Progenitor cell of endocrine pancreas (in vitro differentiated cells): ENCODE data around the gene TCP11. TPM values are rescaled to one million over a fixed set of nuclear protein-coding genes. Genes with fewer than 3 reads are reported as not detected.

Source experiments
- DNase-seq: peaks from one replicate; pipeline ENCODE4 v3.0.0; 2021; ENCODE audit warnings: low spot score; ENCODE audit not compliant: unreplicated experiment
- H3K27ac Mint-ChIP-seq: 2 replicates; pipeline ENCODE4 v1.8.0; 2021; ENCODE audit warnings: mild to moderate bottlenecking, moderate library complexity, mixed read lengths
- H3K27me3 Mint-ChIP-seq: 2 replicates; pipeline ENCODE4 v1.8.0; 2021; ENCODE audit warnings: mixed read lengths
- H3K36me3 Mint-ChIP-seq: 2 replicates; pipeline ENCODE4 v1.8.0; 2022; ENCODE audit warnings: mixed read lengths; ENCODE audit not compliant: insufficient read depth
- H3K4me1 Mint-ChIP-seq: 2 replicates; pipeline ENCODE4 v1.8.0; 2021; ENCODE audit warnings: low read depth, mixed read lengths
- H3K4me3 Mint-ChIP-seq: 2 replicates; pipeline ENCODE4 v1.8.0; 2021; ENCODE audit warnings: low read depth, mild to moderate bottlenecking, moderate library complexity, mixed read lengths
- H3K9me3 Mint-ChIP-seq: 2 replicates; pipeline ENCODE4 v1.8.0; 2021; ENCODE audit warnings: low read depth, mixed read lengths
- total RNA-seq: library from RNA; stranded (reverse); gene quantifications from 2 replicates; pipeline ENCODE4 v1.2.1, GENCODE V29; 2021
- TF ChIP-seq, protein P1 (sequence below): fragments of 200-600 bp; sonication (generic); IDR thresholded peaks from one replicate; pipeline ENCODE4 v1.5.0; 2021; ENCODE audit warnings: antibody characterized with exemption, mild to moderate bottlenecking; ENCODE audit not compliant: unreplicated experiment

Gene TCP11
- total RNA-seq, 1 donor from 2014 or later = not detected

DNA sequence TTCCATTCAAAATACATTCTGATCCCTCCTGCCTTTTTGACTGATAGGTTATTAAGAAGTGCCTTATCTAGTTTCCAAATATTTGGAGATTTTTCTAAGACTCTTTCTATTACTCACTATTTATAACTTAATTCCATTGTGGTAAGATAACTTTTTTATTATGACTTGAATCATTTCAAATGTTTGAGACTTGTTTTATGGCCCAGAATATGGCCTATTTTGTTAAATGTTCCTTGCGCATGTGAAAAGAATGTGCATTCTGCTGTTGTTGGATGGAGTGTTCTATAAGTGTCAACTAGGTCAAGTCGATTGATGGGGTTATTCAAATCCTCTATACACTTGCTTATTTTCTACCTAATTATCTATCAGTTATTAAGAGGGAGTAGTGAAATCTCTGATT is 13.1 kb upstream of the TCP11 start:
- Mint-ChIP-seq H3K27me3 (peaks cover 4% of the 10 kb centered on the region), H3K4me3 (no peak overlapping the region), H3K9me3 (no peaks in the 10 kb centered on the region), H3K27ac (no peak overlapping the region), H3K4me1 (no peaks in the 10 kb centered on the region), H3K36me3 (no peaks in the 10 kb centered on the region)
- TF ChIP-seq, protein P1, sequence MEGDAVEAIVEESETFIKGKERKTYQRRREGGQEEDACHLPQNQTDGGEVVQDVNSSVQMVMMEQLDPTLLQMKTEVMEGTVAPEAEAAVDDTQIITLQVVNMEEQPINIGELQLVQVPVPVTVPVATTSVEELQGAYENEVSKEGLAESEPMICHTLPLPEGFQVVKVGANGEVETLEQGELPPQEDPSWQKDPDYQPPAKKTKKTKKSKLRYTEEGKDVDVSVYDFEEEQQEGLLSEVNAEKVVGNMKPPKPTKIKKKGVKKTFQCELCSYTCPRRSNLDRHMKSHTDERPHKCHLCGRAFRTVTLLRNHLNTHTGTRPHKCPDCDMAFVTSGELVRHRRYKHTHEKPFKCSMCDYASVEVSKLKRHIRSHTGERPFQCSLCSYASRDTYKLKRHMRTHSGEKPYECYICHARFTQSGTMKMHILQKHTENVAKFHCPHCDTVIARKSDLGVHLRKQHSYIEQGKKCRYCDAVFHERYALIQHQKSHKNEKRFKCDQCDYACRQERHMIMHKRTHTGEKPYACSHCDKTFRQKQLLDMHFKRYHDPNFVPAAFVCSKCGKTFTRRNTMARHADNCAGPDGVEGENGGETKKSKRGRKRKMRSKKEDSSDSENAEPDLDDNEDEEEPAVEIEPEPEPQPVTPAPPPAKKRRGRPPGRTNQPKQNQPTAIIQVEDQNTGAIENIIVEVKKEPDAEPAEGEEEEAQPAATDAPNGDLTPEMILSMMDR = no peak
- no peak for DNase-seq

DNA sequence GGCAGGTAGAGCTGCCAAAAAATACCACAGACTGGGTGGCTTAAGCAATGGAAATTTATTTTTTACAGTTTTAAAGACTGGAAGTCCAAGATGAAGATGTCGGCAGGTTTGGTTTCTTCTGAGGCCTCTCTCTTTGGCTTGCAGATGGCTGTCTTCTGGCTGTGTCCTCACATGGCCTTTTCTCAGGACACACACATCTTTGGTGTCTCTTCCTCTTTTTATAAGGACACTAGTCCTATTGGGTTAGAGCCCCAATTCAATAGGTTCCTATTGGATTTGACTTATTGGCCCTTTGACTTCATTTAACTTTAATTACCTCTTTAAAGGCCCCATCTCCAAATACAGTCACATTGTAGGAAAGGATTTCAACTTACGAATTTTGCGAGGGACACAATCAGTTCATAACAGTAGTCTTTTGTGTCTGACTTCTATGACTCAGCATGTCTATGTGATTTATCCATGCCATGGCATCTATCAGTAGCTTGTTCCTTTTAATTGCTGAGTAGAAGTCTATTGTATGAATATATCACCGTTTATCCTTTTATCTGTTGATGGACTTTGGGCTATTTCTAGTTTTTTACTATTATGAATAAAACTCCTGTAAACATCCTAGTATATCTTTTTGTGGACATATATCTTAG is 11.0 kb upstream of the TCP11 start:
- H3K4me3 Mint-ChIP-seq = no peak overlapping the region
- peaks cover 16% of the 10 kb centered on the region for H3K27me3 Mint-ChIP-seq
- H3K4me1 Mint-ChIP-seq = peaks cover 12% of the 10 kb centered on the region
- H3K9me3 Mint-ChIP-seq = no peaks in the 10 kb centered on the region
- TF ChIP-seq, protein P1 = no peak
- no peak for DNase-seq
- H3K36me3 Mint-ChIP-seq = no peaks in the 10 kb centered on the region
- no peak overlapping the region for H3K27ac Mint-ChIP-seq

DNA sequence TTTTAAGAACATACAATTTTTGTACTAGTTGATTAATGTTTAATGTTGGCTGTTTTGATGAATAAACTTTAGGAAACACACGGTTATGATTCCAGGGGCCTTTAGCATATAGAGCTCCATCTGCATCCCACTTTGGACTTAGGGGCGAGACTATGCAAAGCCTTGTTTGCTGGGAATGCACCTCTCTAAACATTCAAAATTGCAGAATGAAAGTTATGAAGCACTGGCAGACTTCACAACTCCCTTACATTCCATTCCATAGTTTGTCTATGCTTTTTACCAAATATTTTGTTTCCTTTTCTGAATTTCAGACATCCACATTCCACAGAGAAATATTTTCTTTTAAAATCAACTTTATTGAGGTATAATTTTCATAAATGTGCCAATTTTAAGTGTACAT is 10.3 kb upstream of the TCP11 start:
- Mint-ChIP-seq H3K4me1 (peaks cover 17% of the 10 kb centered on the region), H3K36me3 (no peaks in the 10 kb centered on the region), H3K4me3 (no peak overlapping the region), H3K27ac (no peak overlapping the region), H3K27me3 (peaks cover 16% of the 10 kb centered on the region), H3K9me3 (no peaks in the 10 kb centered on the region)
- DNase-seq = no peak
- TF ChIP-seq, protein P1 = no peak

DNA sequence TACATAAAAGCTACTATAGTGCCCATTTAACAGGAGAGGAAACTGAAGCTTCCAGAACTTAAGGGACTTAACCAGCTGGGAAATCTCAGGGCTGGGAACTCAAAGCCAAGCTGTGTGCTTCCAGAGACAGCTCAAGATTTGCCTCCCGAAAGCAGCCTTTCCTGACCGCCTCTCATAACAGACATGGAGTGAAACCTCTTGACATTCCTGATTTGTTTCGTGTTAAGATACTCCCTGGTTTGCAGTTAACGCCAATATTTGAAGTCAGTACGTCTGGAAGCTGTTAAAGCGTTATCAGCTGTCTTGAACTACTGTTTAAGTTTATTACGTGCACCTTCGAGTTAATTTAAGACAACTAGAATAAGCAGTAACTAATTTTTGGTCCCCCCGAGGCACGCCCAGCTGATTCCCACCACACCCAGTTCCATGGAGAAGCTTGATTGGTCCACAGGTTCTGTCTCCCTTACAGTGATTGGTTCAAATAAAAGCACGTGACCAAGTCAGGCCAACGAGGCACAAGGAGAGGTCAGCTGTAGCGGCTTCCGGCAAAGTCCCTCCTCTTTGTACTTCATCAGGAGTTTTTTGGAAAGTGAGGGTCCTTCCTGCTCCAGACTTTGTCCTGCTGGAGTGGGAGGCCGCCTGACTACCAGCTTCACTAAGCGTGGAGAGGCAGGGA is 8.9 kb upstream of the TCP11 start:
- H3K27me3 Mint-ChIP-seq = peaks cover 12% of the 10 kb centered on the region
- no peaks in the 10 kb centered on the region for H3K36me3 Mint-ChIP-seq
- peaks cover 22% of the 10 kb centered on the region for H3K4me1 Mint-ChIP-seq
- no peak for DNase-seq
- TF ChIP-seq, protein P1 = no peak
- H3K27ac Mint-ChIP-seq = no peak overlapping the region
- no peaks in the 10 kb centered on the region for H3K9me3 Mint-ChIP-seq
- no peak overlapping the region for H3K4me3 Mint-ChIP-seq

DNA sequence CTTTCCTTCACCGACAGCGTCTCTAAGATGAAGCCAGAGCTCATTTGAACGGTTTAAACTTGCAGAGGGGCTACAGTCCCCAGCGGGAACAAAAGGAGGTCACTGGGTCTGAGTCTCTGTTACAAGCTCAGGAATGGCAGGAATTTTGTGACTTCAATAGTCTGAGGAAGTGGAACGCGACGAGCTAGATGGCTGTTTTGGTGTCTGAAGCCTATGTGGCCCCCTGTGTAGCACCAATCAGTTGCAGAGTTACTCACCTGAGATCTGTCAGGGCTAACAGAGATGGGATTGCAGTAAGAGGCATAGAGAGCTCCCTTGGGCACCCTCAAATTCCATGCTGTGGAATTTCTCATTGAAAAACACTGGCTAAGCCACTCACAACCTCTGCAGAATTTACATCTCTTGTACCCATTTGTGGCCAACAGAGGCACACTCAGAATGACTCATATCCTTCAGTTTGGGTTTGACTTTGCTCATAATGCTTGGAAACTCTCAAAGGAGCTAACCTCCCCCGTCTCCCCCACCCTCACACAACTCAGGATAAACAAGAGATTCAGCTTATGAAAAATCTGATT is 7.1 kb upstream of the TCP11 start:
- Mint-ChIP-seq H3K9me3 (no peaks in the 10 kb centered on the region), H3K27me3 (peaks cover 12% of the 10 kb centered on the region), H3K4me1 (peaks cover 28% of the 10 kb centered on the region), H3K36me3 (no peaks in the 10 kb centered on the region), H3K4me3 (peak overlapping the region; percentile 37), H3K27ac (peak overlapping the region; percentile 78)
- TF ChIP-seq, protein P1 = no peak
- DNase-seq = no peak
